GM18861 (cell line): ENCODE data around the gene MDGA2.

Source experiments
- ATAC-seq: cut with Tn5 transposase; IDR thresholded peaks from one replicate; pipeline ENCODE4 v1.9.1; 2021; ENCODE audit not compliant: unreplicated experiment

The MDGA2 gene

GRCh38 chr14:47154276-47154797 is 521.1 kb downstream of the MDGA2 start:
- ATAC-seq = no peak

DNA sequence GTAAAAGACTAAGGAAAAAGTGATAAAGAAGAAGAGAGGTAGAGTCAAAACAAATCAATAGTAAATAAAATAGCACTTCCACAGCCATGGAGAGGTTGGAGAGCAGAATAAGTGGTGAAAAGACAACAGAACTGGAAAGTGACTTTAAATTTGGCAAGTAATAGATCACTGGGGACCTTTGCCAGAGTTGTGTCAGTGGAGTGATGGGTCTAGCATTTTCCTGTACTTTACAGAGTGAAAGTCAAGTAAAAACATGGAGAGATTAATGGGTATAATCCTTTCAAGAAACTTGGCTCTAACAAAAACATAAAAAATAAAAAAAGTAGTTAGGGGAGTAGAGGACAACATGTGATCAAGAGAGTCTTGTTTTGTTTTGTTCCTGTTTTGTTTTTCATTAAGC is 521.7 kb downstream of the MDGA2 start:
- ATAC-seq = no peak

GRCh38 chr14:47150267-47150666 is 525.1 kb downstream of the MDGA2 start:
- no peak for ATAC-seq

- ATAC-seq = no peak
Measured at GRCh38 chr14:47149326-47149725, 526.1 kb downstream of the MDGA2 start.

GRCh38 chr14:47148686-47149085 is 526.7 kb downstream of the MDGA2 start:
- no peak for ATAC-seq

GRCh38 chr14:47120645-47121044 is 554.8 kb downstream of the MDGA2 start:
- no peak for ATAC-seq

DNA sequence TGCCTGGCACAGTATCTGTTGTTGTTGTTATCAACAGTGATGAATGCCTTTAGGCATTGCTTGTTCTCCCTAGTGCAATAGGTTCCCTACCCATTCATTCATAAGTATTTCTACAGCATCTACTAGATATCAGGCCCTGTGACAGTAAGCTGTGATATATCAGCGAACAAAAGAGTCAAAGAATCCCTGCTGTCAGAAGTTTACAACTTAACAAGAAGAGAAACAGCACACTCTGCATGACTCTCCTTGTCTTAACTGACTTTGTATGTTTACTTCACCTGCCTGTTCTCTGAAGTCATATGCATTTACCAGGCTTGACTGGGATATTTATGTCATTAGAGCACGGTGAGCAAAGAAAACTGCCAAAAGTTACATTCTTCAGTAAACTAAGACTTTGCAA is 571.6 kb downstream of the MDGA2 start:
- no peak for ATAC-seq

DNA sequence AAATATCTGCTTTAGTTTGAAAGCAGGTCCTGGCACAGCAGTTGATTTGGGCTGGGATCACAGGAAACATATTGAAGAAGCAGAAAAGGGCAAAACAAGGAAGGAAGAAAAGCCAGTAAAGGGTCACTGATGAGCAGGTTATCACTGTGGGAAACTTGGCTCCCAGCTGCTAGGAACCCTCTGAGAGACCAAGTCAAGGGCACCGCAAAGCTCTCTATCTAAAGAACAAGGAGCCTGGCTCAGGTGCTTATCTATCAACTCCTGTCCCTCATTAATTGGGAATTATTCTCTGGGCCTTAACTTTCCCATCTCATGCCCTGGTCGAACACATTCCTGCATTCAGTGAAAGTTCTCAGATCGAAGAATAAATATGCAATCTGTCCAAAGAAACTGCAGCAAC is 572.9 kb downstream of the MDGA2 start:
- ATAC-seq = no peak

DNA sequence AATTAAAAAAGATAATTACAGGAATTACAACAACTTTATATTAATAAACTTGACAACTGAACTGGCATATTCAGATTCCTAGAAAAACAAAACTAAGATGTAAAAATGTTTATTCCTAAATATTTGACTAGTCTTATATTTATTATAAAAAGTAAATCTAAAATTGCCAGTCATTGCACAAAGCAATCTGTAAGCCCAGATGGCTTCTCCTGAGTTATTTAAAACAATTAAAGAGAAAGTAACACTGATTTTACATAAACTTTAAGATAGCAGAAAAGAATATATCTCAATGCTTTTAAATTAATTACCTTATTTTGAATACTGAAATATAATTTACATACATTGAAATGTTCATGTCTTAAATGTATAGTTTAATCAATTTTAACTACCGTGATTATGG is 589.7 kb downstream of the MDGA2 start:
- ATAC-seq = no peak

DNA sequence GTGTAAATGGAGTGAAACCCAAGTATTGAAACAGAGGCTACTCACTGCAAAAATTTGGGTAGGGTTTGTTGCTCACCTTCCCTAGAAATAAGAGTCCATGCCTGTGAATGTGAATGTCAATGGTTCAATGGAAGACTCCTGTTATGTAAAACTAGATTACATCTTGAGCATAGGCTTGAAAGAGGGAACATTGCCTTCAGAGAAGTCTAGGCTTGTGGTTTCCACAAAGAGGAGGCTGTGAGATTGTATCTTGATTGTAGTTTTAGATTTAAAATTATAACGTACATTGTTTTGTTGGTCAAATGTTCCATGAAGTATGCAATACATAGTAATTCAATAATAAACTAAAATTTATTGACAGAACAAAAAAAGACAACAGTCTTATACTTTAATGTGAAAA is 610.1 kb downstream of the MDGA2 start:
- ATAC-seq = no peak

- no peak for ATAC-seq
Measured at GRCh38 chr14:47060050-47060449, 615.4 kb downstream of the MDGA2 start.

- ATAC-seq = no peak
Measured at GRCh38 chr14:47057364-47057763, 618.0 kb downstream of the MDGA2 start.

GRCh38 chr14:47044841-47045240 is 630.6 kb downstream of the MDGA2 start:
- ATAC-seq = no peak

- ATAC-seq = no peak
Measured at GRCh38 chr14:47040550-47040949, 634.9 kb downstream of the MDGA2 start.

DNA sequence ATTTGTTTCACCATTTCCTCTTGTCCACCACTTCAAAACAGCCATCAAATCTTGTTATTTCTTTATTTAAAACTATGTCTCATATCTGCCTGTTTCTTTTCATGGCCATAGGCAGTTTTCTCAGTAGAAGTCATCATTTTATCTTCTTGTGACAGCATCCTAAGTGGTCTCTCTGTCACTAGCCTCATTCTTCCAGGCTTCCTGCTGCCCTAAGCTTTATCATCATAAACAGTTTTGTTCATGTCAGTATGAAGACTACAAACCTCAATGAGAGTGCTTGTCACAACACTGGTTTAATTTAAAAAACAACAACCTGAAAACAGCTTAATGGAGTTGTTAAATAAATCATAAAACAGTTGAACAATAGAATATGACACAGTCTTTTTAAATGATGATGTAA is 636.1 kb downstream of the MDGA2 start:
- no peak for ATAC-seq

DNA sequence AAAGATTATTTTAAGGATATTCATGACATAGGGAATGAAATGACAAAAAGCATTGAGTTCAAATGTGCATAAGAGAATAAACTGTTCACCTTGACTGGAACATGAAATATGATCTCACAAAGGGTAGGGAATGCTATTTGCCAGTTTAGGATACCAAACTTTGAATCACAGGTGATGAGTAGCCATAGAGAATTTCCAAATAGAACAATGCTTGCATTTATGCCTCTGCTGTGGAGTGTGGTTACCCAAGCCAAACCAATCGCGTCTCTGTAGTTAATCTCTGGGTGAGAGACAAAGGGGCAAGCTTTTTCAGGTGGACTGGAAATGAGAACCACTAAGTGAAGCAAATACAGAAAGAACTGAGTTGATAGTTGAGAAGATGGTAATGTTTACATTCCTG is 652.7 kb downstream of the MDGA2 start:
- ATAC-seq = no peak

DNA sequence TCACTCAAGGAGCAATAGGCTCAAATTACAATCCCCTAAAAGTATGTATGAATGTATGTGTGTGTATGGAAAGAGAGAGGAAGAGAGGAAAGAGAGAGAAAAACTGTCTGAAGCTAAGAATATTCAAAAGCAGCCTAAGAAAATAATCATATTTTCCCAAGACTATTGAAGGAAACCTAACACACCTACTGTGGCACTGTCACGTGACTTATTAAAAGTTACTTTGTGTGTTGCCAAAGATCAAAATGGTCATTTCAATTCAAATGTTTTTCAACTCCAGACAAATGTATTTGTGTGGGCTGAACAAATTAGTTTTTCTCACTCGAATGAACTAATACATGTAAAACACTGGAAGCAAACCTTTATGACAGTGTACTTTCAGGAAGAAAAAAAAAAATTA is 654.9 kb downstream of the MDGA2 start:
- ATAC-seq = no peak

DNA sequence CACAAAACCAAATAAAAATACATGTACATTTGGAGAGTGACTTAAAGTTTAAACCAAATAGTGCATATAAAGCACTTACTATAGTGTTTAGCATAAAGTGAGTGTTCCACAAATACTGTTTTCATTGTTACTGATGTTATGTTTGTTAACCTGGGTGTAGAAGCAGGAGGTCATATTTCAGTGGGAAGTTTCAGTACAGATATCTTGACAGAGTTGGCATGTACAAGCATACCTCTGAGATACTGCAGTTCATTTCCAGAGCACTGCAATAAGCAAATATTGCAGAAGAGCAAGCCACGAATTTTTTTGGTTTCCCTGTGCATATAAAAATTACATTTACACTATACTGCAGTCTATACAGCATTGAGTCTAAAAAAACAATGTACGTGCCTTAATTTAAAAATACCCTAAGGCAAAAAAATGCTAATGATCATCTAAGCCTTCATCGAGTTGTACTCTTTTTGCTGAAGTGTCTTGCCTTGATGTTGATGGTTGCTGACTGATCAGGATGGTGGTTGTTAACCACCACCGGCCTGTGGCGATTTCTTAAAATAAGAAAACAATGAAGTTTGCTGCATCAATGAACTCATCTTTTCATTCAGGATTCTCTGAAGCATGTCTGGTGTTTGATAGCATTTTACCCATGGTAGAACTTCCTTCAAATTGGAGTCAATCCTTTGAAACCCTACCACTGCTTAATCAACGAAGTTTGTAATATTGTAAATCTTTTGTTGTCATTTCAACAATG is 662.7 kb downstream of the MDGA2 start:
- no peak for ATAC-seq

- no peak for ATAC-seq
Measured at GRCh38 chr14:47009615-47010014, 665.8 kb downstream of the MDGA2 start.

DNA sequence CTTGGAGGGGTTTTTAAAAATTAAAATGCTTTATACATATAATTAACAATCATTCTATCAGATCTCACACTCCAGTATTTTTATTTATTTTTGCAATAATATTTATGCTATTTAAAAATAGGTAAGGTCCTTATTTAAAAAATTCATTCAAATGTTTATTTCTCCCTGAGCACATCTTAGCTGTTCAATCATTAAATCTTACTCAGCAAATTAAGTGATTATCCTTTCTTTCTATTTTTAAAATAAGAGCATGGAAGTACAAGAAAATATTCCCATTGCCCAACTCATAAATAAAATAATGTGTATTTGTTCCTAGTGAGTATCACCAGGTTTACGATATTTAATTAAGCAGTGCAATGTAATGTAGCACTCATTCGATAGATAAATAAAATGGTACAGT is 666.7 kb downstream of the MDGA2 start:
- no peak for ATAC-seq

DNA sequence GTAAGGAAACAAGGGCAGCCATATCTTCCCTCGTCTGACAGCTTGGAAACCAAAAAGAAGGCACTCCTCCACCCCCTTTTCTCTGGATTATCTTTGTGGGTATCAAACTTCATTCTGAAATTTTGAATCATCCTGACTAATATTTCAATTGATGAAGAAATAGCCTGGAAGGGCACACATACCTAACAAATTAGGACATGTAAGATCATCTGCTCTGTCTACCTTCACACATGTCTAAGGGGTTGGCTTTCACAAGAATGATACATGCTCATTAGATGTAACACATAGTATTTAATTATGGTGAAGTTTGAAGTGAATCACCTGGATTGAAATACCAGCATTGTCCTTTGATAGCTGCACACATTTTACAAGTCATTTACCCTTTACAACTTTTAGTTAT is 675.7 kb downstream of the MDGA2 start:
- ATAC-seq = no peak

DNA sequence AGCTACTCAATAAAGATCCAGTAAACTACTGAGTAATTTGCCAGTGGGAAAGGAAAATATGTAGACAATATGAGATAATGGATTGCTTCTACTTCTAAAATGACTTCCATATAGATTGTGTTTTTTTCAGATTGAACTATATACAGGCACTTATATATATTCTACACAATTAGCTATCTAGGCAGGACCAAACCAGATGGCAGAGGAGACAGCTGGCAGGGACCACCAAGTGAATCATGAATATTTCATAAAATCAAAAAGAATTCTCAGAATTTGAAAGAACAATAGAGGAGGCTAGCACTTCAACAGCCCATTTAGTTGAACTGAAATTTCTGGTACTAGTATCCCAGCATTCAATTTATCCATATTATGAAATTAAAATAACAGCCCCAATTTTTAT is 685.8 kb downstream of the MDGA2 start:
- ATAC-seq = no peak

DNA sequence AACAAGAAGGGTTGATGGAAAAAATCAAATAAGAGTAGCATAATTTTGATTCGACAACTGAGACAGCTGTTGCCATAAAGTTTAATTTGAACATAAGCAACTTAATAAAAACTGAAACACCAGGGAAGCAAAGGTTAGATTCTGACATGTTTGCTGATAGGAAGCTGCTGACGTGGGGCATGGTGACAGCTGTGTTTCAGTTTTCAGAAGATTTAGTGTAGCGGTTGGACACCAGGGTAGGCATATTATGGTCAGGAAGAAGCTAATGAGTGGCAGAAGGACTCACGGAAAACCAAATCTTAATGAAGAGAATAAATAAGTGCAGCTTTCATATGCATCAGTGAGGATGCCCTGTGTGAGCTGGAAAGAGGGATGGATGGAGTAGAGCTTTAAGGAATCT is 687.1 kb downstream of the MDGA2 start:
- ATAC-seq = no peak
